Glutamatergic neuron (in vitro differentiated cells): Measurements from ENCODE around the gene SWAP70. TPM values are rescaled to one million over a fixed set of nuclear protein-coding genes. Genes with fewer than 3 reads are reported as not detected.
A peak's percentile ranks its signal among the peaks of the same experiment; 100 is the strongest.

ENCODE experiments used
- DNase-seq: peaks from one replicate; pipeline ENCODE4 v3.0.0; 2022
- H3K27ac Mint-ChIP-seq: one replicate; pipeline ENCODE4 v1.8.0; 2020; ENCODE audit warnings: mild to moderate bottlenecking, mixed read lengths, inconsistent platforms; ENCODE audit not compliant: unreplicated experiment
- H3K27me3 Mint-ChIP-seq: one replicate; pipeline ENCODE4 v1.8.0; 2020; ENCODE audit warnings: mild to moderate bottlenecking, moderate library complexity, mixed read lengths, inconsistent platforms; ENCODE audit not compliant: unreplicated experiment
- H3K36me3 Mint-ChIP-seq: one replicate; pipeline ENCODE4 v1.8.0; 2020; ENCODE audit warnings: mild to moderate bottlenecking, mixed read lengths, inconsistent platforms; ENCODE audit not compliant: unreplicated experiment
- H3K4me1 Mint-ChIP-seq: one replicate; pipeline ENCODE4 v1.8.0; 2020; ENCODE audit warnings: mild to moderate bottlenecking, low read depth, mixed read lengths, inconsistent platforms; ENCODE audit not compliant: unreplicated experiment
- H3K4me3 Mint-ChIP-seq: one replicate; pipeline ENCODE4 v1.8.0; 2020; ENCODE audit warnings: mild to moderate bottlenecking, mixed read lengths, inconsistent platforms; ENCODE audit not compliant: unreplicated experiment
- H3K9me3 Mint-ChIP-seq: one replicate; pipeline ENCODE4 v1.8.0; 2020; ENCODE audit warnings: mild to moderate bottlenecking, moderate library complexity, mixed read lengths, inconsistent platforms; ENCODE audit not compliant: unreplicated experiment
- total RNA-seq: library from RNA; stranded (reverse); fragmentation: NEBNext Ultra II Directional; extraction: Animal tissue kit (Norgen Biotek cat#: 25700); gene quantifications from one replicate; pipeline ENCODE4 v1.2.1, GENCODE V29; 2021; ENCODE audit not compliant: unreplicated experiment
- TF ChIP-seq, protein P1 (sequence below): fragments of 200-600 bp; sonication (generic); IDR thresholded peaks from one replicate; pipeline ENCODE4 v1.5.0; 2021; ENCODE audit not compliant: partially characterized antibody, unreplicated experiment

SWAP70 gene
- total RNA-seq, 1 donor from 2014 or later: 8.7 TPM

- DNase-seq: no peak
- H3K36me3 Mint-ChIP-seq: no peaks in the 10 kb centered on the region
- H3K27ac Mint-ChIP-seq: no peak overlapping the region
- H3K4me3 Mint-ChIP-seq: no peak overlapping the region
- H3K9me3 Mint-ChIP-seq: no peaks in the 10 kb centered on the region
- TF ChIP-seq, protein P1, sequence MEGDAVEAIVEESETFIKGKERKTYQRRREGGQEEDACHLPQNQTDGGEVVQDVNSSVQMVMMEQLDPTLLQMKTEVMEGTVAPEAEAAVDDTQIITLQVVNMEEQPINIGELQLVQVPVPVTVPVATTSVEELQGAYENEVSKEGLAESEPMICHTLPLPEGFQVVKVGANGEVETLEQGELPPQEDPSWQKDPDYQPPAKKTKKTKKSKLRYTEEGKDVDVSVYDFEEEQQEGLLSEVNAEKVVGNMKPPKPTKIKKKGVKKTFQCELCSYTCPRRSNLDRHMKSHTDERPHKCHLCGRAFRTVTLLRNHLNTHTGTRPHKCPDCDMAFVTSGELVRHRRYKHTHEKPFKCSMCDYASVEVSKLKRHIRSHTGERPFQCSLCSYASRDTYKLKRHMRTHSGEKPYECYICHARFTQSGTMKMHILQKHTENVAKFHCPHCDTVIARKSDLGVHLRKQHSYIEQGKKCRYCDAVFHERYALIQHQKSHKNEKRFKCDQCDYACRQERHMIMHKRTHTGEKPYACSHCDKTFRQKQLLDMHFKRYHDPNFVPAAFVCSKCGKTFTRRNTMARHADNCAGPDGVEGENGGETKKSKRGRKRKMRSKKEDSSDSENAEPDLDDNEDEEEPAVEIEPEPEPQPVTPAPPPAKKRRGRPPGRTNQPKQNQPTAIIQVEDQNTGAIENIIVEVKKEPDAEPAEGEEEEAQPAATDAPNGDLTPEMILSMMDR: no peak
- H3K27me3 Mint-ChIP-seq: no peaks in the 10 kb centered on the region
- no peaks in the 10 kb centered on the region for H3K4me1 Mint-ChIP-seq
Measured at GRCh38 chr11:9657531-9657930, 6.3 kb upstream of the SWAP70 start.

DNA sequence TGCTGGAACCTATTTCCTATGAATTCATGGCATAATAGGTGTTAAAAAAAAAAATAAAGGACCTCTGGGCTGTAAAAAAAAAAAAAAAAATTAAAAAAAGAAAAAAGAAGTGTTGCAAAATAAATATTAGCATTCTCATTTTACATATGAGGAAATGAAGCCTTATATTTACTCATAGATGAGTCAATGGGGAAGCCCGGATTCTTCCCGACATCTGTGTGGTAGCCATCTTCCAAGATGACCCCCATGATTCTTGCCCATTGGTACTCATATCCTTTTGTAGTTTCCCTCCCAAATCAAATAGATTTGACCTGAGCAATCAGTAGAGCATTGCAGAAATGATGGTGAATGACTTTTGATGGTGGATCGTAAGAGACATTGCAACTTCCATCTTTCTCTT lies 3.0 kb upstream of the SWAP70 start:
- Mint-ChIP-seq H3K4me1 (peaks cover 2% of the 10 kb centered on the region), H3K9me3 (no peaks in the 10 kb centered on the region), H3K4me3 (no peak overlapping the region), H3K36me3 (no peaks in the 10 kb centered on the region), H3K27ac (no peak overlapping the region), H3K27me3 (no peaks in the 10 kb centered on the region)
- no peak for DNase-seq
- TF ChIP-seq, protein P1: no peak

GRCh38 chr11:9662273-9662672 lies 1.6 kb upstream of the SWAP70 start:
- DNase-seq: no peak
- H3K4me1 Mint-ChIP-seq: peaks cover 2% of the 10 kb centered on the region
- H3K4me3 Mint-ChIP-seq: peak overlapping the region; percentile 60
- H3K36me3 Mint-ChIP-seq: no peaks in the 10 kb centered on the region
- peaks cover 2% of the 10 kb centered on the region for H3K27me3 Mint-ChIP-seq
- no peak overlapping the region for H3K27ac Mint-ChIP-seq
- H3K9me3 Mint-ChIP-seq: no peaks in the 10 kb centered on the region
- TF ChIP-seq, protein P1: no peak

- H3K27me3 Mint-ChIP-seq: peaks cover 2% of the 10 kb centered on the region
- H3K27ac Mint-ChIP-seq: no peak overlapping the region
- H3K4me3 Mint-ChIP-seq: peak overlapping the region; percentile 90
- no peaks in the 10 kb centered on the region for H3K9me3 Mint-ChIP-seq
- H3K4me1 Mint-ChIP-seq: peaks cover 2% of the 10 kb centered on the region
- no peak for DNase-seq
- TF ChIP-seq, protein P1: no peak
- H3K36me3 Mint-ChIP-seq: no peaks in the 10 kb centered on the region
Measured at GRCh38 chr11:9664276-9665171, 647 bp downstream of the SWAP70 start.

DNA sequence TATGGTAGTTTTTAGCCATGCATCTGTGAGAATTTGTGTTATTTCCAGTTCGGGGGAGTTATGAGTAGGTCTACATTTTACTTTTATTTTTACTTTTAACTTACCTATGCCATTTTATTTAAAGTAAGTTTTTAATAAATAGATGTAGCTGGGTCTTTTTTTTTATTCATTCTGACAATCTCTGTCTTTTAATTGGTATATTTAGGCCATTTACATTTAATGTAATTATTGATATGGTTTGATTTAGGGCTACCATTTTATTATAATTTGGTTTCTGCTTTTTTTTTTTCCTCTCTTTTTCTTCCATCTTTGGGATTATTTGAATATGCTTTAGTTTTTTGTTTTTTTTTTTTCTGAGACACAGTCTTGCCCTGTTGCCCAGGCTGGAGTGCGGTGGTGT lies 1.9 kb downstream of the SWAP70 start:
- Mint-ChIP-seq H3K36me3 (no peaks in the 10 kb centered on the region), H3K27me3 (peaks cover 2% of the 10 kb centered on the region), H3K9me3 (no peaks in the 10 kb centered on the region), H3K4me3 (no peak overlapping the region), H3K27ac (no peak overlapping the region), H3K4me1 (peaks cover 2% of the 10 kb centered on the region)
- TF ChIP-seq, protein P1: no peak
- DNase-seq: no peak
